GM12891 (cell line): ENCODE measurements around the gene SHANK3.

ENCODE experiments used
- PAX5 ChIP-seq: IDR thresholded peaks from 2 replicates; pipeline ENCODE4 v1.6.1; 2011; ENCODE audit warnings: low read length, moderate library complexity, mild to moderate bottlenecking; ENCODE audit not compliant: insufficient read depth, severe bottlenecking
- POLR2A ChIP-seq: IDR thresholded peaks from 2 replicates; pipeline ENCODE4 v1.6.1; 2011; ENCODE audit warnings: low read depth, low read length, control low read depth
- POLR2AphosphoS5 ChIP-seq: IDR thresholded peaks from 2 replicates; pipeline ENCODE4 v1.6.1; 2011; ENCODE audit warnings: low read depth, low read length, control low read depth
- SPI1 ChIP-seq: IDR thresholded peaks from 2 replicates; pipeline ENCODE4 v1.6.1; 2011; ENCODE audit warnings: low read depth, low read length, control low read depth
- TAF1 ChIP-seq: IDR thresholded peaks from 2 replicates; pipeline ENCODE4 v1.6.1; 2011; ENCODE audit warnings: low read depth, low read length, control low read depth

GRCh38 chr22:50684986-50685385 lies 12.4 kb downstream of the SHANK3 start:
- no peak for TF ChIP-seq POLR2A
- no peak for TF ChIP-seq POLR2AphosphoS5
- TF ChIP-seq TAF1, result no peak
- TF ChIP-seq PAX5, result no peak
- no peak for TF ChIP-seq SPI1
